HEK293T (cell line): Measurements from ENCODE around the gene FBXW10.
"Not testable (repeated sequence)": the region's sequence is repeated elsewhere in the genome, so short reads cannot be mapped to it uniquely, and the experiment has no call there.

Experiments used
- ARNT ChIP-seq: fragments of 450-650 bp; IDR thresholded peaks from 2 replicates; pipeline ENCODE4 v1.6.1; 2017; ENCODE audit warnings: mild to moderate bottlenecking
- BHLHE40 ChIP-seq: fragments of 450-650 bp; IDR thresholded peaks from 2 replicates; pipeline ENCODE4 v1.6.1; 2016; ENCODE audit warnings: mild to moderate bottlenecking, moderate library complexity, borderline replicate concordance
- CTBP1 ChIP-seq: fragments of 450-650 bp; IDR thresholded peaks from 2 replicates; pipeline ENCODE4 v1.6.1; 2016; ENCODE audit warnings: borderline replicate concordance
- FOXA1 ChIP-seq: fragments of 450-650 bp; IDR thresholded peaks from 2 replicates; pipeline ENCODE4 v1.6.1; 2016; ENCODE audit warnings: mild to moderate bottlenecking
- FOXK2 ChIP-seq: fragments of 450-650 bp; IDR thresholded peaks from 2 replicates; pipeline ENCODE4 v1.6.1; 2016; ENCODE audit warnings: mild to moderate bottlenecking
- FOXM1 ChIP-seq: fragments of 450-650 bp; IDR thresholded peaks from 2 replicates; pipeline ENCODE4 v1.6.1; 2017; ENCODE audit warnings: mild to moderate bottlenecking, borderline replicate concordance
- HDGF ChIP-seq: fragments of 450-650 bp; IDR thresholded peaks from 2 replicates; pipeline ENCODE4 v1.6.1; 2017; ENCODE audit warnings: antibody characterized with exemption, borderline replicate concordance
- L3MBTL2 ChIP-seq: fragments of 450-650 bp; conservative IDR thresholded peaks from 2 replicates; pipeline ENCODE4 v1.6.1; 2016; ENCODE audit warnings: mild to moderate bottlenecking
- LEF1 ChIP-seq: fragments of 450-650 bp; IDR thresholded peaks from 2 replicates; pipeline ENCODE4 v1.6.1; 2017; ENCODE audit warnings: mild to moderate bottlenecking, borderline replicate concordance
- NFRKB ChIP-seq: fragments of 450-650 bp; IDR thresholded peaks from 2 replicates; pipeline ENCODE4 v1.6.1; 2016; ENCODE audit warnings: mild to moderate bottlenecking, moderate library complexity
- PKNOX1 ChIP-seq: fragments of 450-650 bp; IDR thresholded peaks from 2 replicates; pipeline ENCODE4 v1.6.1; 2016
- SP1 ChIP-seq: fragments of 450-650 bp; IDR thresholded peaks from 2 replicates; pipeline ENCODE4 v1.6.1; 2017
- SUZ12 ChIP-seq: fragments of 450-650 bp; IDR thresholded peaks from 2 replicates; pipeline ENCODE4 v1.6.1; 2016; ENCODE audit warnings: mild to moderate bottlenecking
- TARDBP ChIP-seq: fragments of 450-650 bp; IDR thresholded peaks from 2 replicates; pipeline ENCODE4 v1.6.1; 2016

GRCh38 chr17:18750242-18750641 is 6.4 kb downstream of the FBXW10 start:
- not testable (repeated sequence) for TF ChIP-seq NFRKB, HDGF, SP1, FOXM1, BHLHE40, SUZ12, FOXK2, PKNOX1, TARDBP, L3MBTL2, LEF1, CTBP1, FOXA1, ARNT
